HepG2 (cell line): ENCODE measurements around the gene NEURL2. TPM values are rescaled to one million over a fixed set of nuclear protein-coding genes. Genes with fewer than 3 reads are reported as not detected.

ENCODE experiments used
- AGO1 ChIP-seq: fragments of 200-400 bp; formaldehyde crosslinking; IDR thresholded peaks from 2 replicates; pipeline ENCODE4 v1.6.1; 2017; ENCODE audit warnings: mild to moderate bottlenecking, low read depth, low read length, moderate library complexity; ENCODE audit not compliant: poor library complexity, severe bottlenecking
- ATM ChIP-seq: fragments of 450-650 bp; IDR thresholded peaks from 2 replicates; pipeline ENCODE4 v1.7.1; 2017; ENCODE audit warnings: mild to moderate bottlenecking, borderline replicate concordance
- DDIT3 ChIP-seq: sonication (generic); formaldehyde crosslinking; IDR thresholded peaks from 2 replicates; pipeline ENCODE4 v1.4.0; 2020; ENCODE audit warnings: mild to moderate bottlenecking, missing genetic modification reagents
- FOXO4 ChIP-seq: sonication (generic); formaldehyde crosslinking; conservative IDR thresholded peaks from 2 replicates; pipeline ENCODE4 v1.8.1; 2023; ENCODE audit warnings: missing genetic modification reagents
- GATAD1 ChIP-seq: IDR thresholded peaks from 2 replicates; pipeline ENCODE4 v1.6.1; 2016; ENCODE audit warnings: missing genetic modification reagents, missing compliant biosample characterization
- HCFC1 ChIP-seq: fragments of 150-350 bp; IDR thresholded peaks from 2 replicates; pipeline ENCODE4 v1.6.1; 2014; ENCODE audit warnings: low read depth, low read length
- HDAC2 ChIP-seq: sonication (generic); formaldehyde crosslinking; IDR thresholded peaks from 2 replicates; pipeline ENCODE4 v1.4.0; 2020; ENCODE audit warnings: missing genetic modification reagents
- HNRNPUL1 ChIP-seq: fragments of 200-400 bp; formaldehyde crosslinking; IDR thresholded peaks from 2 replicates; pipeline ENCODE4 v1.6.1; 2017; ENCODE audit warnings: low read depth, mild to moderate bottlenecking, low read length, moderate library complexity
- MAFK ChIP-seq, 2 experiments: IDR thresholded peaks in 1 of 2; conservative IDR thresholded peaks in 1 of 2; 2 replicates each; pipeline ENCODE4 v1.6.1; 2011; ENCODE audit warnings: improper control_type of control experiment in 2 of 2, low read length in 2 of 2
- NBN ChIP-seq: fragments of 450-650 bp; conservative IDR thresholded peaks from 2 replicates; pipeline ENCODE4 v1.6.1; 2017
- PREB ChIP-seq: sonication (generic); formaldehyde crosslinking; IDR thresholded peaks from 2 replicates; pipeline ENCODE4 v1.4.0; 2020; ENCODE audit warnings: missing genetic modification reagents
- PRPF4 ChIP-seq: fragments of 200-400 bp; formaldehyde crosslinking; IDR thresholded peaks from 2 replicates; pipeline ENCODE4 v1.6.1; 2016; ENCODE audit warnings: low read length, low read depth; ENCODE audit not compliant: poor library complexity, severe bottlenecking
- STAG1 ChIP-seq: sonication (generic); formaldehyde crosslinking; IDR thresholded peaks from 2 replicates; pipeline ENCODE4 v1.4.0; 2020; ENCODE audit warnings: missing genetic modification reagents
- TAF15 ChIP-seq: fragments of 200-400 bp; formaldehyde crosslinking; IDR thresholded peaks from one replicate; pipeline ENCODE4 v1.6.1; 2018; ENCODE audit warnings: mild to moderate bottlenecking, low read depth, low read length; ENCODE audit not compliant: poor library complexity, severe bottlenecking
- TOE1 ChIP-seq: sonication (generic); formaldehyde crosslinking; IDR thresholded peaks from 2 replicates; pipeline ENCODE4 v1.4.0; 2020; ENCODE audit warnings: mild to moderate bottlenecking, missing genetic modification reagents
- U2AF1 ChIP-seq: fragments of 200-400 bp; formaldehyde crosslinking; optimal IDR thresholded peaks from 2 replicates; pipeline ENCODE3; 2017; ENCODE audit warnings: mild to moderate bottlenecking, low read depth, low read length
- ZBTB20 ChIP-seq: sonication (generic); formaldehyde crosslinking; IDR thresholded peaks from 2 replicates; pipeline ENCODE4 v1.8.1; 2023; ENCODE audit warnings: missing genetic modification reagents, low read depth, mild to moderate bottlenecking, borderline replicate concordance
- ZBTB7A ChIP-seq: sonication (generic); formaldehyde crosslinking; IDR thresholded peaks from 2 replicates; pipeline ENCODE4 v1.8.0; 2022; ENCODE audit warnings: mild to moderate bottlenecking, missing genetic modification reagents
- ZNF10 ChIP-seq: sonication (generic); formaldehyde crosslinking; IDR thresholded peaks from 2 replicates; pipeline ENCODE4 v1.4.0; 2020; ENCODE audit warnings: mild to moderate bottlenecking, low read depth, missing genetic modification reagents, borderline replicate concordance
- ZNF451 ChIP-seq: sonication (generic); formaldehyde crosslinking; IDR thresholded peaks from 2 replicates; pipeline ENCODE4 v1.5.0; 2020; ENCODE audit warnings: mild to moderate bottlenecking, missing genetic modification reagents
- ZNF580 ChIP-seq: IDR thresholded peaks from 2 replicates; pipeline ENCODE4 v1.6.1; 2016; ENCODE audit warnings: low read depth, borderline replicate concordance
- ZNF616 ChIP-seq: sonication (generic); formaldehyde crosslinking; IDR thresholded peaks from 2 replicates; pipeline ENCODE4 v1.5.0; 2020; ENCODE audit warnings: low read depth, mild to moderate bottlenecking, missing genetic modification reagents
- ZNF7 ChIP-seq: IDR thresholded peaks from 2 replicates; pipeline ENCODE4 v1.6.1; 2016; ENCODE audit warnings: missing biosample characterization, missing genetic modification reagents
- polyA plus RNA-seq, 8 experiments: library from polyadenylated mRNA; depleted of rRNA in 3 of 8; stranded (reverse) in 7 of 8; unstranded in 1 of 8; fragments of >200 nt; fragmentation: Illumina TruSeq in 4 of 8; extraction: Trizol in 4 of 8; gene quantifications; 2 replicates each; pipeline versions ENCODE4 v1.2.1 to v1.2.3, GENCODE V29; 2011 to 2016; ENCODE audit warnings: low read depth in 4 of 8, missing spikeins in 1 of 8, mixed read lengths in 1 of 8; ENCODE audit not compliant: insufficient read depth in 1 of 8
- total RNA-seq, 5 experiments: library from RNA; depleted of rRNA; stranded (reverse); fragments of >200 nt; fragmentation: Illumina TruSeq; extraction: Trizol; gene quantifications; 2 replicates each; pipeline ENCODE4 v1.2.3, GENCODE V29; 2016; ENCODE audit warnings: low read depth in 1 of 5
- TF ChIP-seq, protein P1 (sequence below): sonication (generic); formaldehyde crosslinking; IDR thresholded peaks from 2 replicates; pipeline ENCODE4 v1.4.0; 2020; ENCODE audit warnings: missing genetic modification reagents, borderline replicate concordance
- TF ChIP-seq, protein P2 (sequence below): sonication (generic); formaldehyde crosslinking; IDR thresholded peaks from 2 replicates; pipeline ENCODE4 v1.4.0; 2020; ENCODE audit warnings: missing genetic modification reagents

Gene NEURL2
- total and polyA plus RNA-seq, 2 of the 13 experiments (the other 11 are each of a cell fraction or from before 2014, with no cell fraction given) = 7.2 to 9.7 TPM

GRCh38 chr20:45925821-45926506, 35.0 kb upstream of the NEURL2 start (continued):
- TF ChIP-seq HDAC2 (CRISPR knock-in tag) (peak; percentile 23; the same call in 1 of the 2 replicates), HCFC1 (no peak), DDIT3 (no peak), ZNF451 (CRISPR knock-in tag) (no peak; the same call in 1 of the 2 replicates), PRPF4 (no peak), ZBTB20 (CRISPR knock-in tag) (no peak), TAF15 (no peak), HNRNPUL1 (no peak), NBN (no peak), ZNF616 (no peak), PREB (CRISPR knock-in tag) (no peak), AGO1 (no peak), MAFK (conservative IDR thresholded peaks at IDR 0.05 in 1 of 2, IDR thresholded peaks at IDR 0.05 in 1 of 2; ENCODE audit: low read length in 2 of 2) (0 out of 4 replicates have a peak, but pooled peaks of 1 of the 2 experiments have one; percentile 17), STAG1 (CRISPR knock-in tag) (no peak), U2AF1 (no peak), ATM (no peak), TOE1 (no peak), ZNF580 (CRISPR knock-in tag) (no peak), GATAD1 (no peak), ZBTB7A (CRISPR knock-in tag) (peak; percentile 70), ZNF7 (no peak), ZNF10 (CRISPR knock-in tag) (no peak), FOXO4 (CRISPR knock-in tag) (no peak)
- TF ChIP-seq, protein P1, sequence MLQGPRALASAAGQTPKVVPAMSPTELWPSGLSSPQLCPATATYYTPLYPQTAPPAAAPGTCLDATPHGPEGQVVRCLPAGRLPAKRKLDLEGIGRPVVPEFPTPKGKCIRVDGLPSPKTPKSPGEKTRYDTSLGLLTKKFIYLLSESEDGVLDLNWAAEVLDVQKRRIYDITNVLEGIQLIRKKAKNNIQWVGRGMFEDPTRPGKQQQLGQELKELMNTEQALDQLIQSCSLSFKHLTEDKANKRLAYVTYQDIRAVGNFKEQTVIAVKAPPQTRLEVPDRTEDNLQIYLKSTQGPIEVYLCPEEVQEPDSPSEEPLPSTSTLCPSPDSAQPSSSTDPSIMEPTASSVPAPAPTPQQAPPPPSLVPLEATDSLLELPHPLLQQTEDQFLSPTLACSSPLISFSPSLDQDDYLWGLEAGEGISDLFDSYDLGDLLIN (CRISPR knock-in tag) = no peak
- TF ChIP-seq, protein P2, sequence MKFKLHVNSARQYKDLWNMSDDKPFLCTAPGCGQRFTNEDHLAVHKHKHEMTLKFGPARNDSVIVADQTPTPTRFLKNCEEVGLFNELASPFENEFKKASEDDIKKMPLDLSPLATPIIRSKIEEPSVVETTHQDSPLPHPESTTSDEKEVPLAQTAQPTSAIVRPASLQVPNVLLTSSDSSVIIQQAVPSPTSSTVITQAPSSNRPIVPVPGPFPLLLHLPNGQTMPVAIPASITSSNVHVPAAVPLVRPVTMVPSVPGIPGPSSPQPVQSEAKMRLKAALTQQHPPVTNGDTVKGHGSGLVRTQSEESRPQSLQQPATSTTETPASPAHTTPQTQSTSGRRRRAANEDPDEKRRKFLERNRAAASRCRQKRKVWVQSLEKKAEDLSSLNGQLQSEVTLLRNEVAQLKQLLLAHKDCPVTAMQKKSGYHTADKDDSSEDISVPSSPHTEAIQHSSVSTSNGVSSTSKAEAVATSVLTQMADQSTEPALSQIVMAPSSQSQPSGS = no peak
